Measurements from ENCODE around the gene TRAPPC14.
"Not testable (repeated sequence)": the region's sequence is repeated elsewhere in the genome, so short reads cannot be mapped to it uniquely, and the experiment has no call there.

DNA sequence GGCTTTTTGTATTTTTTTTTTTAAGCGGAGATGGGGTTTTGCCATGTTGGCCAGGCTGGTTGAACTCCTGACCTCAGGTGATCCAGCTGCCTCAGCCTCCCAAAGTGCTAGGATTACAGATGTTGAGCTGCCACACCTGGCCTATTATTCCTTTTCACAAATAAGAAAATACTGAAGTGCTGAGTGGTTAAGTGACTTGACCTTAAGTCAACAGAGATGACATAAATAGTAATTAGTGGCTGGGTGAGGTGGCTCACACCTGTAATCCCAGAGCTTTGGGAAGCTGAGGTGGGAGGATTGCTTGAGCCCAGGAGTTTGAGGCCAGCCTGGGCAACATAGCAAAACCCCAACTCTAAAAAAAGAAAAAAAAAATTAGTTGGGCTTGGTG lies 28.3 kb downstream of the TRAPPC14 start:
- TF ChIP-seq POLR2A (IDR thresholded peaks at IDR 0.05; ENCODE audit: control extremely low read depth in 1 of 2, low read depth in 2 of 2, low read length in 2 of 2); RAD21 (IDR thresholded peaks at IDR 0.05 in 1 of 2, conservative IDR thresholded peaks at IDR 0.05 in 1 of 2; ENCODE audit: low read depth in 2 of 2, low read length in 2 of 2); CTCF (IDR thresholded peaks at IDR 0.05; ENCODE audit: control extremely low read depth in 1 of 3, insufficient read depth in 1 of 3, low read depth in 1 of 3, low read length in 3 of 3); KDM5A (IDR thresholded peaks at IDR 0.05; ENCODE audit: low read length); EZH2 (IDR thresholded peaks at IDR 0.05; ENCODE audit: low read depth, low read length, severe bottlenecking); TCF12 (IDR thresholded peaks at IDR 0.05; ENCODE audit: low read depth, low read length); TAF1 (IDR thresholded peaks at IDR 0.05; ENCODE audit: low read depth, low read length); CHD7 (IDR thresholded peaks at IDR 0.05; ENCODE audit: insufficient replicate concordance, low read length); YY1 (IDR thresholded peaks at IDR 0.05; ENCODE audit: low read depth, low read length); EP300 (IDR thresholded peaks at IDR 0.05; ENCODE audit: borderline replicate concordance in 1 of 2, low read depth in 2 of 2, low read length in 2 of 2); CBX8 (IDR thresholded peaks at IDR 0.05; ENCODE audit: borderline replicate concordance, low read depth, low read length); CEBPB (IDR thresholded peaks at IDR 0.05; ENCODE audit: low read depth, low read length); SIN3A (conservative IDR thresholded peaks at IDR 0.05 in 1 of 2, IDR thresholded peaks at IDR 0.05 in 1 of 2; ENCODE audit: low read depth in 1 of 2, low read length in 2 of 2): not testable (repeated sequence)

Data from H1 (cell line).